Measurements from ENCODE around the gene CCDC142.
"Not testable (repeated sequence)": the region's sequence is repeated elsewhere in the genome, so short reads cannot be mapped to it uniquely, and the experiment has no call there.

GRCh38 chr2:74442483-74443297, 40.1 kb downstream of the CCDC142 start:
- not testable (repeated sequence) for TF ChIP-seq POLR2A, CTCF (IDR thresholded peaks at IDR 0.05)
